Mammary epithelial cell (primary cell): Measurements from ENCODE around the gene CCDC61.

ENCODE experiments used
- EZH2 ChIP-seq: IDR thresholded peaks from 2 replicates; pipeline ENCODE4 v1.6.1; 2012; ENCODE audit warnings: low read length, inconsistent platforms, borderline replicate concordance
- TF ChIP-seq, protein P1 (sequence below), 2 donors: IDR thresholded peaks in 1 of 2; conservative IDR thresholded peaks in 1 of 2; 2 replicates each; pipeline ENCODE4 v1.5.1; 2011 to 2012; ENCODE audit warnings: inconsistent platforms in 2 of 2, low read length in 2 of 2, mild to moderate bottlenecking in 2 of 2, control low read depth in 1 of 2, low read depth in 1 of 2; ENCODE audit not compliant: insufficient read depth in 1 of 2; ENCODE audit errors: extremely low read depth in 1 of 2

DNA sequence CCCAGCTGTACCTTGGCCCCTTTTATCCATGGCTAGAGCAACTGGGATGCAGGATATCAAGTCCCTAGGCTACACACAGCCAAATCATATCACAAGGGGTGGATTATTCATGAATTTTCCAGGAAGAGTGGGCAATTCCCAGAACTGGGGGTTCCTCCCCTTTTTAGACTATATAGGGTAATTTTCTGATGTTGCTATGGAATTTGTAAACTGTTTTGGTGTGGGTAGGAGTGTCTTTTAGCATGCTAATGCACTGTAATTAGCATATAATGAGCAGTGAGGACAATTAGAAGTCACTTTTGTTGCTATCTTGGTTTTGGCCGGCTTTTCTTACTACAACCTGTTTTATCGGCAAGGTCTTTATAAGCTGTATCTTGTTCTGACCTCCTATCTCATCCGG, 63.5 kb downstream of the CCDC61 start:
- TF ChIP-seq, protein P1, sequence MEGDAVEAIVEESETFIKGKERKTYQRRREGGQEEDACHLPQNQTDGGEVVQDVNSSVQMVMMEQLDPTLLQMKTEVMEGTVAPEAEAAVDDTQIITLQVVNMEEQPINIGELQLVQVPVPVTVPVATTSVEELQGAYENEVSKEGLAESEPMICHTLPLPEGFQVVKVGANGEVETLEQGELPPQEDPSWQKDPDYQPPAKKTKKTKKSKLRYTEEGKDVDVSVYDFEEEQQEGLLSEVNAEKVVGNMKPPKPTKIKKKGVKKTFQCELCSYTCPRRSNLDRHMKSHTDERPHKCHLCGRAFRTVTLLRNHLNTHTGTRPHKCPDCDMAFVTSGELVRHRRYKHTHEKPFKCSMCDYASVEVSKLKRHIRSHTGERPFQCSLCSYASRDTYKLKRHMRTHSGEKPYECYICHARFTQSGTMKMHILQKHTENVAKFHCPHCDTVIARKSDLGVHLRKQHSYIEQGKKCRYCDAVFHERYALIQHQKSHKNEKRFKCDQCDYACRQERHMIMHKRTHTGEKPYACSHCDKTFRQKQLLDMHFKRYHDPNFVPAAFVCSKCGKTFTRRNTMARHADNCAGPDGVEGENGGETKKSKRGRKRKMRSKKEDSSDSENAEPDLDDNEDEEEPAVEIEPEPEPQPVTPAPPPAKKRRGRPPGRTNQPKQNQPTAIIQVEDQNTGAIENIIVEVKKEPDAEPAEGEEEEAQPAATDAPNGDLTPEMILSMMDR (conservative IDR thresholded peaks at IDR 0.05 in 1 of 2, IDR thresholded peaks at IDR 0.05 in 1 of 2; ENCODE audit: extremely low read depth in 1 of 2, insufficient read depth in 1 of 2, low read depth in 1 of 2, low read length in 2 of 2) = no peak
- TF ChIP-seq EZH2 = no peak
